Smooth muscle cell of trachea (primary cell): Measurements from ENCODE around the gene ZNF682. TPM values are rescaled to one million over a fixed set of nuclear protein-coding genes. Genes with fewer than 3 reads are reported as not detected.

Experiments
- total RNA-seq: library from RNA; depleted of rRNA; stranded (reverse); fragments of >200 nt; gene quantifications from 2 replicates; pipeline ENCODE4 v1.2.1, GENCODE V29; 2014

ZNF682 gene
- total RNA-seq = 3.0 and 3.8 TPM in 2 replicates

GRCh38 chr19:20039203-20039723, at the start of gene ZNF682:
TSS of gene ZNF682 (minus strand) at chr19:20039505. CDS start at chr19:20039345, 160 bp downstream.

DNA sequence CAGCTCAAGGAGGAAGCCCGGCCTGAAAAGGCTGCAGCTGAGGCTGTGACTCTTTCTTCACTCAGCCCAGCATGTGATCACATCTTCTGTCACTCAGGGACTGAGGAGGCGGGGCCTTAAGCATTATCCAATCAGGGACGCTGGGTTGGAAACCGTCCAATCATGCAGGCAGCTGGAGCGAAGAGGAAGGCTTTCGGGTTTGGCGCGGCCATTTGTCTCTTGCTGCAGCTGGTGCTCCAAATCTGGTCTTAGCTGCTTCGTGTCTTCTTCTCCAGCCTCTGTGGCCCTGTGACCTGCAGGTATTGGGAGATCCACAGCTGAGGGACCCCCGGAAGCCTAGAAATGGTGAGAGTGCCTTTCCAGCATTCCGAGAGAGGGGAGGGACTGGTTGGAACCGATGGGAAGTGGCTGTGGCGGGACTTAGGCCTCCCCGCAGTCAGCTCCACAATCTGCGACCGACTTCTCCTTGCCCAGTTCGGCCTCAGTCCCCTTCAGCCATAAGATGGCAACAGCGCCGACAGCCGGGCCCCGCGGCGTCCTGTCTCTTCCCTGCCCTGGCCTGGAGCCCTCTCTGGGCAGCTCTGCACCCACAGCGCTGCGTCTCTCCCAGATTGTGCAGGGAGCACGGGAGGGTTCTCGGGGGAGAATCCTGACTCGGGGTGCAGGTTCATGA, 38.6 kb upstream of the ZNF682 start, which contains the start of gene ZNF90:
ZNF90 (plus strand) TSS at position 210 of the 673 bp plus-strand sequence; CDS start at position 343, 133 bp downstream.

Other genes starting within 250 kb of the ZNF682 start
- gene ZNF506, start 217.8 kb downstream of the ZNF682 start, total RNA-seq = 11.4 and 20.7 TPM in 2 replicates
- gene ZNF253, start 173.6 kb downstream of the ZNF682 start, total RNA-seq = 2.5 and 2.8 TPM in 2 replicates
- 2.2 and 5.1 TPM in 2 replicates for gene ZNF93, start 138.6 kb downstream of the ZNF682 start, total RNA-seq
- 1.3 and 3.5 TPM in 2 replicates for gene ZNF90, start 38.5 kb upstream of the ZNF682 start, total RNA-seq
- 3.5 and 6.3 TPM in 2 replicates for gene ZNF486, start 127.7 kb upstream of the ZNF682 start, total RNA-seq